Neural progenitor cell (in vitro differentiated cells): Measurements from ENCODE around the gene PNLDC1.

ENCODE experiments used
- EZH2 ChIP-seq: fragments of 200-600 bp; sonication (generic); IDR thresholded peaks from 2 replicates; pipeline ENCODE4 v1.6.1; 2017; ENCODE audit warnings: antibody characterized with exemption, mild to moderate bottlenecking, moderate library complexity
- EZH2phosphoT487 ChIP-seq: fragments of 200-600 bp; sonication (generic); IDR thresholded peaks from 2 replicates; pipeline ENCODE4 v1.6.1; 2017; ENCODE audit warnings: antibody characterized with exemption
- TF ChIP-seq, protein P1 (sequence below): fragments of 200-600 bp; sonication (generic); IDR thresholded peaks from 2 replicates; pipeline ENCODE4 v1.5.1; 2017; ENCODE audit warnings: antibody characterized with exemption, mild to moderate bottlenecking

DNA sequence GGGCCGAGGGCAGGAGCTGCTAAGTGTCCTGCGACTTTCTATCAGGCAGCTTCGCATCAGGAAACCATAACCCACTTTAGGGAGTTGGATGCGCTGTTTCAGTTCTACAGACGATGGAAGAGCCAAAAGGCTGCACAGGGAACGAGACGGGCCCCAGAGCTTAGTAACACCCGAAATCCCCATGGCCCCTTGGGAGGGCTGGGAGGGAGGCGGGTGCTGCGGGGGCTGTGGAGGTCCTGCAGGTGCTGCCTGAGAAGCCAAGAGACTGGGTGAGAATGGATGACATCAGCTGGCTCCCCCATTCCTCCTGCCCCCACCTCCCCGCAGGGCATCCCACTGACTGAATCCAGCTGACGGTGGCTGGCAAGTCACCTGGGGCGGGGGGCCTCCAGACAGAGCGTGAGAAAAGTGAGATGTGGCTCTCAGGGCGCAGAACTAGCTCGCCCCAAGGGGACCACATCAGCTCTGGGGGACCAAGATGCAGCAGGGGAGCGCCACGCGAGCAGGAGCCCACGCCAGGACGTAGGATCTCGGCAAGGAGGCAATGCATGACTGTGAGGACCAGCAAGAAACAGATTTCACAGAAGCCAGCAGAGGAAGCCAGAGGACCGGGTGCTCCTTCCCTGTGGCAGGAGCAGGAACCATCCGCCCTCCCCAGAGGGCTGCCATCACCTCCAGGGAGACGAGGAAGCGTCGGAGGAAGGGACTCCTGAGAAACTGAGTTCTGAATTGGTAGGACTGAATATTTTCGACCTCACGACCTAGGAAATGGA lies 36.8 kb downstream of the PNLDC1 start:
- TF ChIP-seq, protein P1, sequence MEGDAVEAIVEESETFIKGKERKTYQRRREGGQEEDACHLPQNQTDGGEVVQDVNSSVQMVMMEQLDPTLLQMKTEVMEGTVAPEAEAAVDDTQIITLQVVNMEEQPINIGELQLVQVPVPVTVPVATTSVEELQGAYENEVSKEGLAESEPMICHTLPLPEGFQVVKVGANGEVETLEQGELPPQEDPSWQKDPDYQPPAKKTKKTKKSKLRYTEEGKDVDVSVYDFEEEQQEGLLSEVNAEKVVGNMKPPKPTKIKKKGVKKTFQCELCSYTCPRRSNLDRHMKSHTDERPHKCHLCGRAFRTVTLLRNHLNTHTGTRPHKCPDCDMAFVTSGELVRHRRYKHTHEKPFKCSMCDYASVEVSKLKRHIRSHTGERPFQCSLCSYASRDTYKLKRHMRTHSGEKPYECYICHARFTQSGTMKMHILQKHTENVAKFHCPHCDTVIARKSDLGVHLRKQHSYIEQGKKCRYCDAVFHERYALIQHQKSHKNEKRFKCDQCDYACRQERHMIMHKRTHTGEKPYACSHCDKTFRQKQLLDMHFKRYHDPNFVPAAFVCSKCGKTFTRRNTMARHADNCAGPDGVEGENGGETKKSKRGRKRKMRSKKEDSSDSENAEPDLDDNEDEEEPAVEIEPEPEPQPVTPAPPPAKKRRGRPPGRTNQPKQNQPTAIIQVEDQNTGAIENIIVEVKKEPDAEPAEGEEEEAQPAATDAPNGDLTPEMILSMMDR, result no peak
- TF ChIP-seq EZH2phosphoT487, result no peak
- no peak for TF ChIP-seq EZH2
